Neuronal stem cell (in vitro differentiated cells): ENCODE data around the gene SMURF2.
A peak's percentile ranks its signal among the peaks of the same experiment; 100 is the strongest.

ENCODE experiments used
- DNase-seq: peaks from one replicate; pipeline ENCODE4 v3.0.0-alpha.2; 2013; ENCODE audit warnings: low spot score
- H2AFZ ChIP-seq: one replicate; pipeline ENCODE4 v1.6.1; 2013; ENCODE audit warnings: mild to moderate bottlenecking, low read length, inconsistent platforms
- H2AK5ac ChIP-seq: 2 replicates; pipeline ENCODE4 v1.6.1; 2013; ENCODE audit warnings: low read depth, mild to moderate bottlenecking, inconsistent platforms, low read length, moderate library complexity, mixed read lengths
- H2BK120ac ChIP-seq: 2 replicates; pipeline ENCODE4 v1.6.1; 2013; ENCODE audit warnings: low read depth, mild to moderate bottlenecking, inconsistent platforms, low read length, moderate library complexity, mixed read lengths
- H2BK12ac ChIP-seq: one replicate; pipeline ENCODE4 v1.6.1; 2013; ENCODE audit warnings: low read length, inconsistent platforms
- H2BK15ac ChIP-seq: 2 replicates; pipeline ENCODE4 v1.6.1; 2013; ENCODE audit warnings: mild to moderate bottlenecking, low read length, inconsistent platforms, mixed read lengths
- H2BK5ac ChIP-seq: one replicate; pipeline ENCODE4 v1.6.1; 2013; ENCODE audit warnings: inconsistent platforms, mild to moderate bottlenecking, low read length, moderate library complexity
- H3K14ac ChIP-seq: one replicate; pipeline ENCODE4 v1.6.1; 2013; ENCODE audit warnings: low read length, inconsistent platforms
- H3K18ac ChIP-seq: 2 replicates; pipeline ENCODE4 v1.6.1; 2013; ENCODE audit warnings: low read length, inconsistent platforms
- H3K23ac ChIP-seq: 2 replicates; pipeline ENCODE4 v1.6.1; 2013; ENCODE audit warnings: low read depth, mild to moderate bottlenecking, mixed read lengths, low read length, inconsistent platforms; ENCODE audit not compliant: poor library complexity
- H3K27ac ChIP-seq: replicated peaks from 3 replicates; pipeline ENCODE4 v1.5.1; 2013; ENCODE audit warnings: low read length, inconsistent platforms
- H3K27me3 ChIP-seq, 3 experiments: 2 replicates each; pipeline ENCODE4 v1.6.1; 2013; ENCODE audit warnings: low read length in 3 of 3, mild to moderate bottlenecking in 2 of 3, inconsistent platforms in 1 of 3, low read depth in 1 of 3, mixed read lengths in 1 of 3, moderate library complexity in 1 of 3; ENCODE audit not compliant: control insufficient read depth in 3 of 3, insufficient read depth in 3 of 3
- H3K36me3 ChIP-seq, 2 donors: replicated peaks in 1 of 2; 2 replicates each; pipeline ENCODE4 v1.6.1; 2013; ENCODE audit warnings: low read length in 2 of 2; ENCODE audit not compliant: control insufficient read depth in 2 of 2, insufficient read depth in 2 of 2
- H3K4ac ChIP-seq: 2 replicates; pipeline ENCODE4 v1.6.1; 2013; ENCODE audit warnings: inconsistent platforms, mild to moderate bottlenecking, low read length, moderate library complexity
- H3K4me1 ChIP-seq, 2 donors: 1 replicate in 1 of 2; 2 replicates in 1 of 2; pipeline ENCODE4 v1.6.1; 2013; ENCODE audit warnings: low read length in 2 of 2, low read depth in 1 of 2; ENCODE audit not compliant: control insufficient read depth in 2 of 2, insufficient read depth in 1 of 2
- H3K4me2 ChIP-seq: one replicate; pipeline ENCODE4 v1.6.1; 2013; ENCODE audit warnings: mild to moderate bottlenecking, low read length, inconsistent platforms; ENCODE audit not compliant: insufficient read depth, poor library complexity, severe bottlenecking
- H3K4me3 ChIP-seq, 2 donors: 2 replicates each; pipeline ENCODE4 v1.5.1; 2013; ENCODE audit warnings: low read length in 2 of 2, mild to moderate bottlenecking in 2 of 2, inconsistent platforms in 1 of 2, moderate library complexity in 1 of 2
- H3K79me1 ChIP-seq: one replicate; pipeline ENCODE4 v1.6.1; 2013; ENCODE audit warnings: low read depth, mild to moderate bottlenecking, inconsistent platforms, low read length, moderate library complexity
- H3K9ac ChIP-seq: one replicate; pipeline ENCODE4 v1.6.1; 2013; ENCODE audit warnings: mild to moderate bottlenecking, low read depth, low read length, inconsistent platforms; ENCODE audit not compliant: poor library complexity
- H3K9me3 ChIP-seq, 2 donors: replicated peaks in 1 of 2; 2 replicates each; pipeline versions ENCODE3 to v1.6.1; 2013; ENCODE audit warnings: low read length in 2 of 2, mild to moderate bottlenecking in 2 of 2, inconsistent platforms in 1 of 2, low read depth in 1 of 2, mixed read lengths in 1 of 2, moderate library complexity in 1 of 2; ENCODE audit not compliant: control insufficient read depth in 2 of 2, insufficient read depth in 1 of 2
- H4K8ac ChIP-seq: one replicate; pipeline ENCODE4 v1.6.1; 2013; ENCODE audit warnings: low read depth, mild to moderate bottlenecking, inconsistent platforms, low read length, moderate library complexity
- H4K91ac ChIP-seq: one replicate; pipeline ENCODE4 v1.6.1; 2013; ENCODE audit warnings: low read length, low read depth, mild to moderate bottlenecking, inconsistent platforms; ENCODE audit not compliant: poor library complexity
- WGBS, 2 donors: extraction: QIAGEN DNeasy Blood & Tissue Kit; methylation state at CpG; one replicate each; pipeline ENCODE4 v1.1.7; 2013; ENCODE audit warnings: missing lambda C conversion rate in 2 of 2, mixed read lengths in 1 of 2; ENCODE audit not compliant: insufficient read length in 2 of 2, insufficient replicate concordance in 1 of 2; ENCODE audit errors: extremely low coverage in 2 of 2; 5-methylcytosine and 5-hydroxymethylcytosine counted together

Gene SMURF2

GRCh38 chr17:64506576-64507412 is 155.3 kb downstream of the SMURF2 start, which contains the start of gene CEP95:
CEP95 (plus strand) TSS chr17:64506977; CDS start chr17:64507098, 121 bp downstream.
- Histone ChIP-seq H4K91ac (peak within 1 kb of the TSS; percentile 73), H2AK5ac (peak within 1 kb of the TSS; percentile 100), H3K27me3 (no peaks in the 10 kb centered on the region), H3K4me2 (peak within 1 kb of the TSS; percentile 54), H3K4me1 (peaks cover 3 to 11% of the 10 kb centered on the region in 2 donors), H3K9ac (peak within 1 kb of the TSS; percentile 98), H3K9me3 (no peaks in the 10 kb centered on the region), H3K4ac (no peak within 1 kb of the TSS), H3K36me3 (peaks cover 28 to 75% of the 10 kb centered on the region in 2 donors), H2BK12ac (no peak within 1 kb of the TSS), H3K4me3 (peak within 1 kb of the TSS; percentile 88 to 99), H4K8ac (no peak within 1 kb of the TSS), H3K23ac (peak within 1 kb of the TSS; percentile 90), H3K27ac (peak within 1 kb of the TSS; percentile 93), H2AFZ (peak within 1 kb of the TSS; percentile 87), H3K18ac (peak within 1 kb of the TSS; percentile 99), H3K14ac (peak within 1 kb of the TSS; percentile 25), H2BK5ac (peak within 1 kb of the TSS; percentile 99), H3K79me1 (peaks cover 5% of the 10 kb centered on the region), H2BK120ac (peak within 1 kb of the TSS; percentile 96), H2BK15ac (peak within 1 kb of the TSS; percentile 68)
- no CpG with 5 or more reads among the region's 77 CpGs for WGBS, 2 donors
- DNase-seq = peak; percentile 97

- no CpG with 5 or more reads among the region's 31 CpGs for WGBS, 2 donors
Measured at GRCh38 chr17:64506201-64506575, 155.9 kb downstream of the SMURF2 start, which contains the start of gene DDX5. DDX5 (minus strand) TSS chr17:64506289; CDS start chr17:64506119, 170 bp downstream.

DNA sequence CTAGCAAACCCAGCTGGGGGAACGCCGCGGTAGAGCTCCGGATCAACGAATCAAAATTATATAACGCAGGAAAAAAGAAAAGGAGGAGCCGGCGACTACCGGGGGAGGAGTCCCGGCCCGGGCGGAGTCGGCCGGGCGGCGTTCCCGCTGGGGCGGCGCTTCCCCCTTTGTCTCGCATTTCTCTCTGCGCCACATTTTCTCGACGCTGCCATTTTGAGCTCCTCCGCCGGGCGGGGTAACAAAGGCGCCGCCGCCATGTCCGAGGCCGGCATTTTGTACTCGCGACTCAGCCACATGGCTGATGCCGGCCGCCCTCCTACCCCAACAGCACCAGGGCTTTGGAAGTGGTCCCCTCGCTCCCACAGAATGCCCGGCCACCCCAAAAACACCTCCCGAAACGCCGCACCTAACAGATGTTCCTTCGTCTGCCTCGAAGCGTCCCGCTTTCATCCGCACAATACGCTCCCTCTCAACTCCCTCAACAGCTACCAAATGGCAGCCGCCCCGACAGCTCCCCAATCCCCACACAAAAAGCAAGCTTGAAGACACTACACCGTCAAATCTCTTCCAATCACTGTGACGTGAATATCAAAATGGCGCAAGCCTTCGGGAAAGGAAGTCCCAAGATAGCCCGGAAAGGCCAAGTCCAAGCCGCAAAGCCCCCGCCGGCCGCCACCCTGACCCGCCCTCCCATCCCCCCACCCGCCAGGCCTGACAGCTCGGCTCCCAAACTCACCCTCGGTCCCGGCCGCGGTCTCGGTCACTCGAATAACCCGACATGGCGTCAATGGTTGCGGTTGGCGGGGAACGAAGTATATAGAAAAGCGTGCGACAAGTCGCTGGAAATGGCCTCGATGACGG is 156.5 kb downstream of the SMURF2 start:
- Histone ChIP-seq H3K36me3 (peaks cover 38 to 75% of the 10 kb centered on the region in 2 donors), H3K4ac (peak overlapping the region; percentile 90), H2AFZ (peak overlapping the region; percentile 87), H2BK15ac (peak overlapping the region; percentile 62), H3K4me3 (peak overlapping the region; percentile 88 to 99), H3K23ac (peak overlapping the region; percentile 90), H2BK12ac (no peak overlapping the region), H3K27me3 (no peaks in the 10 kb centered on the region), H3K18ac (peak overlapping the region; percentile 99), H3K4me2 (peak overlapping the region; percentile 51), H4K91ac (no peak overlapping the region), H3K4me1 (peaks cover 3 to 11% of the 10 kb centered on the region in 2 donors), H3K9me3 (no peaks in the 10 kb centered on the region), H3K14ac (peak overlapping the region; percentile 49), H3K79me1 (peaks cover 5% of the 10 kb centered on the region), H3K9ac (peak overlapping the region; percentile 98), H4K8ac (peak overlapping the region; percentile 99), H3K27ac (peak overlapping the region; percentile 93), H2BK120ac (peak overlapping the region; percentile 96), H2BK5ac (peak overlapping the region; percentile 99), H2AK5ac (peak overlapping the region; percentile 100)
- WGBS, 2 donors = no CpG with 5 or more reads among the region's 76 CpGs
- DNase-seq = peak; percentile 79

More at GRCh38 chr17:64506201-64506575, 155.9 kb downstream of the SMURF2 start, which contains the start of gene DDX5:
- no peak within 1 kb of the TSS for H2BK12ac ChIP-seq
- no peaks in the 10 kb centered on the region for H3K27me3 ChIP-seq
- peak within 1 kb of the TSS; percentile 87 for H2AFZ ChIP-seq
- no peak for DNase-seq
- H2BK15ac ChIP-seq = peak within 1 kb of the TSS; percentile 68
- peak within 1 kb of the TSS; percentile 54 for H3K4me2 ChIP-seq
- H2AK5ac ChIP-seq = peak within 1 kb of the TSS; percentile 100
- peak within 1 kb of the TSS; percentile 99 for H4K8ac ChIP-seq
- peaks cover 3 to 11% of the 10 kb centered on the region in 2 donors for H3K4me1 ChIP-seq
- H3K4ac ChIP-seq = peak within 1 kb of the TSS; percentile 90
- H3K18ac ChIP-seq = peak within 1 kb of the TSS; percentile 99
- peak within 1 kb of the TSS; percentile 96 for H2BK120ac ChIP-seq
- H3K4me3 ChIP-seq = peak within 1 kb of the TSS; percentile 88 to 99
- H4K91ac ChIP-seq = peak within 1 kb of the TSS; percentile 73
- peak within 1 kb of the TSS; percentile 93 for H3K27ac ChIP-seq
- peaks cover 34 to 75% of the 10 kb centered on the region in 2 donors for H3K36me3 ChIP-seq
- peak within 1 kb of the TSS; percentile 90 for H3K23ac ChIP-seq
- peak within 1 kb of the TSS; percentile 99 for H2BK5ac ChIP-seq
- peaks cover 5% of the 10 kb centered on the region for H3K79me1 ChIP-seq
- H3K9ac ChIP-seq = peak within 1 kb of the TSS; percentile 98
- no peaks in the 10 kb centered on the region for H3K9me3 ChIP-seq
- H3K14ac ChIP-seq = peak within 1 kb of the TSS; percentile 49
